WERI-Rb-1 (cell line): ENCODE measurements around the gene ITGAL.

Source experiments
- DNase-seq: peaks from one replicate; pipeline ENCODE4 v3.0.0-alpha.2; 2020
- H3K27ac ChIP-seq: fragments of 250-450 bp; sonication (Bioruptor Pico); 2 replicates; pipeline ENCODE4 v1.5.1; 2020; ENCODE audit warnings: mild to moderate bottlenecking, moderate library complexity
- H3K27me3 ChIP-seq: fragments of 250-450 bp; sonication (Bioruptor Pico); 2 replicates; pipeline ENCODE4 v1.5.1; 2021; ENCODE audit warnings: mild to moderate bottlenecking, low read depth, moderate library complexity; ENCODE audit not compliant: insufficient read depth, severe bottlenecking
- H3K36me3 ChIP-seq: fragments of 250-450 bp; sonication (Bioruptor Pico); 2 replicates; pipeline ENCODE4 v1.5.1; 2020; ENCODE audit warnings: mild to moderate bottlenecking, moderate library complexity
- H3K4me3 ChIP-seq: 2 replicates; pipeline ENCODE4 v1.5.1; 2011; ENCODE audit warnings: low read depth, mild to moderate bottlenecking, control low read depth, low read length
- H3K9me3 ChIP-seq: fragments of 250-450 bp; sonication (Bioruptor Pico); 2 replicates; pipeline ENCODE4 v1.5.1; 2021; ENCODE audit warnings: mild to moderate bottlenecking, moderate library complexity; ENCODE audit not compliant: severe bottlenecking
- TF ChIP-seq, protein P1 (sequence below): IDR thresholded peaks from 2 replicates; pipeline ENCODE4 v1.5.1; 2011; ENCODE audit warnings: low read depth, mild to moderate bottlenecking, control low read depth, inconsistent platforms, low read length

ITGAL gene

DNA sequence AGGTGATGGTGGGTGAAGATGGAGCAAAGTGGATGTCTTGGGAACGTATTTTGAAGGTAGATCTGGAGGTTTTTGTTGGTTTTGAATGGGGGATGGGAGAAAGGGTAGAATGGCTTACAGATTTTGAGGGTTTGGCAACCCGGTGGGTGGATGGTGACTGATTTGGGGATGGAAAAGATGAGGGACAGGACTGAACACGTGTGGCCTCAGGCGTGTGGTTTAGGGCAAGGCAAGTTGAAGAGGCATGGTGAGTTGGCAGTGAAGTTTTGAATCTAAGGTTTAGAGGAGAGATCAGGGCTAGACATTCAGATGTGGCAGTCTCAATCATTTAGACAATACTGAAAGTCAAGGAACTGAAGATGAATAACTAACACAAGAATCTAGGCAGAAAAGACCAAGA is 37.7 kb upstream of the ITGAL start:
- no peak overlapping the region for H3K27ac ChIP-seq
- TF ChIP-seq, protein P1, sequence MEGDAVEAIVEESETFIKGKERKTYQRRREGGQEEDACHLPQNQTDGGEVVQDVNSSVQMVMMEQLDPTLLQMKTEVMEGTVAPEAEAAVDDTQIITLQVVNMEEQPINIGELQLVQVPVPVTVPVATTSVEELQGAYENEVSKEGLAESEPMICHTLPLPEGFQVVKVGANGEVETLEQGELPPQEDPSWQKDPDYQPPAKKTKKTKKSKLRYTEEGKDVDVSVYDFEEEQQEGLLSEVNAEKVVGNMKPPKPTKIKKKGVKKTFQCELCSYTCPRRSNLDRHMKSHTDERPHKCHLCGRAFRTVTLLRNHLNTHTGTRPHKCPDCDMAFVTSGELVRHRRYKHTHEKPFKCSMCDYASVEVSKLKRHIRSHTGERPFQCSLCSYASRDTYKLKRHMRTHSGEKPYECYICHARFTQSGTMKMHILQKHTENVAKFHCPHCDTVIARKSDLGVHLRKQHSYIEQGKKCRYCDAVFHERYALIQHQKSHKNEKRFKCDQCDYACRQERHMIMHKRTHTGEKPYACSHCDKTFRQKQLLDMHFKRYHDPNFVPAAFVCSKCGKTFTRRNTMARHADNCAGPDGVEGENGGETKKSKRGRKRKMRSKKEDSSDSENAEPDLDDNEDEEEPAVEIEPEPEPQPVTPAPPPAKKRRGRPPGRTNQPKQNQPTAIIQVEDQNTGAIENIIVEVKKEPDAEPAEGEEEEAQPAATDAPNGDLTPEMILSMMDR: no peak
- no peak for DNase-seq

DNA sequence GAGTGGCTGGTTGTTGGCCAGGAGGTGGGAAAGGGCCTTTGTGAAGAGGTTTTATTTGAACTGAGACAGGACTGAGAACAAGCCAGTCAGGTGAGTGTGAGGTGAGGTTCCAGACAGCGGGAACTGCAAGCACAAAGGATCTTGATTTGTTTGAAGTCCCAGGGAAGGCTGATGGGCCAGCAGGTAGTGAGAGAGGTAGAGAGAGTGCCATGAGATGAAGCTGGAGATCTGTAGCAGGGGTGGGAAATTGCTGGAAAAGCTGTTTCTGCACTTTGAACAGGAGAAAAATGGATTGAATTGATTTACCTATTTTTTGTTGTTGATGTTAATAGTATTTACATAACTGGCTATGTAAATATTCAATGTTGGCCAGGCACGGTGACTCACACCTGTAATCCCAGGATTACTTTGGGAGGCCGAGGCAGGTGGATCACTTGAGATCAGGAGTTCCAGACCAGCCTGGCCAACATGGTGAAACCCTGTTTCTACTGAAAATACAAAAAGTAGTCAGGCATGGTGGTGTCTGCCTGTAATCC is 35.0 kb upstream of the ITGAL start:
- Histone ChIP-seq H3K27me3 (no peaks in the 10 kb centered on the region), H3K36me3 (no peaks in the 10 kb centered on the region), H3K4me3 (no peak overlapping the region), H3K27ac (no peak overlapping the region), H3K9me3 (no peaks in the 10 kb centered on the region)
- TF ChIP-seq, protein P1: no peak
- no peak for DNase-seq

More for the DNA sequence above, 37.7 kb upstream of the ITGAL start:
- Histone ChIP-seq H3K4me3 (no peak overlapping the region), H3K27me3 (no peaks in the 10 kb centered on the region), H3K36me3 (no peaks in the 10 kb centered on the region), H3K9me3 (no peaks in the 10 kb centered on the region)

DNA sequence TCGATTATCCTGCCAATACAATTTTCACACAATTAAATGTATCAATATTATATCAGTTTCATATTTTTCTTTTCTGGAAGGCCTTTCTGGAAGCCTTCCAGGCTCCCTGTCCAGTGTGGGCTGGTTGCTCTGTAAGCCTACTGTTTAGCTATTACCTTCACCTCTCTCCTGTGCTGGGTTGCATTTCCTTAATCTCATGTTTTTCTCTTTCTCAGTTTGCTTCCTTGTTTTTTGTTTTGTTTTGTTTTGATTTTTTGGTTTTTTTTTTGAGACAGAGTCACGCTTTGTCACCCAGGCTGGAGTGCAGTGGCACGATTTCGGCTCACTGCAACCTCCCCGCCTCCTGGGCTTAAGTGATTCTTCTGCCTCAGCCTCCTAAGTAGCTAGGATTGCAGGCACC is 33.7 kb upstream of the ITGAL start:
- H3K4me3 ChIP-seq: no peak overlapping the region
- H3K36me3 ChIP-seq: peaks cover 7% of the 10 kb centered on the region
- no peak overlapping the region for H3K27ac ChIP-seq
- H3K27me3 ChIP-seq: no peaks in the 10 kb centered on the region
- DNase-seq: no peak
- TF ChIP-seq, protein P1: no peak
- H3K9me3 ChIP-seq: no peaks in the 10 kb centered on the region

DNA sequence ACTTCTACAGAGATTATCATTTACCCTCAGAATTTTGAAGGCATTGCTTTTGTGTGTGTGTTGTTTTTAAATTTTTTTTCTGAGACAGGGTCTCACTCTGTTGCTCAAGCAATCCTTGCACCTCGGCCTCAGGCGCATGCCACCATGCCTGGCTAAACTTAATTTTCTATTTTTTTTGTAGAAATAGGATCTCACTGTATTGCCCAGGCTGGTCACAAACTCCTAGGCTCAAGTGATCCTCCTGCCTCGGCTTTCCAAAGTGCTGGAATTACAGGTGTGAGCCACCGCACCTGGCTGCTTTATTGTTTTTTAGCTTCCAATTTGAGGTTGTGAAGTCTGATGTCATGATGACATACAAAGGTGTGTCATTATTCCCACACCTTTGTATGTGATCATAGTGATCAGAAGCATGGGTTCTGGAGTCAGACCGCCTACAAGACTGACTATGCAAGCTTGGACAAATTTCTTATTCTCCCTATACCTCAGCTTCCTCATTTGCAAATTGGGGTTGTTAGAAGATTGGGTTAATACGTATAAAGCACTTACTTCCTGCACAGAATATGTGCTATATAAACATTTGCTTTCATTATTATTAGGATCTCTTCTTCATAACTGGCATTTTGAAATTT is 32.7 kb upstream of the ITGAL start:
- H3K27me3 ChIP-seq: no peaks in the 10 kb centered on the region
- DNase-seq: no peak
- H3K9me3 ChIP-seq: peaks cover 2% of the 10 kb centered on the region
- H3K27ac ChIP-seq: no peak overlapping the region
- TF ChIP-seq, protein P1: no peak
- H3K4me3 ChIP-seq: no peak overlapping the region
- H3K36me3 ChIP-seq: peaks cover 12% of the 10 kb centered on the region

DNA sequence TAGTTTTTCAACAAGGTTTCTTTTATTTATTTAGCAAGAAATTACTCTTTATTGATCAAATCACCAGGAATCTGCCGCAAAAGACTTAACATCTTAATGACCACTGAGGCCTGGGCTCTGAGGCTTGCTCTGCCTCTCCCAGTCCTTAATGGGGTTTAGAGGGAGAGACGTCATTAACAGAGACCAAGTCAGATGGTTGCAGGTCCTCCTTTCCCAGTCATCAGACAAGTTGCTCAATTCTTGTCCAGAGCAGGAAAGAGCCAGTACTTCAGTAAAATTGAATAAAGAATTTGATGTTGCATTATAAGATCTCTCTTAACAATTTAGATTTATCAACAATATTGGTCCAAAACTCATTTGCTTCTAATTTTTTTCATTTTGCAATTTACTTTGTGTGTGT is 28.9 kb upstream of the ITGAL start:
- TF ChIP-seq, protein P1: no peak
- DNase-seq: no peak
- H3K27ac ChIP-seq: no peak overlapping the region
- H3K27me3 ChIP-seq: no peaks in the 10 kb centered on the region
- H3K36me3 ChIP-seq: peaks cover 13% of the 10 kb centered on the region
- peaks cover 7% of the 10 kb centered on the region for H3K9me3 ChIP-seq
- H3K4me3 ChIP-seq: no peak overlapping the region
